Sigmoid colon (tissue), 3 donors: ENCODE measurements around the gene BCOR.

Source experiments
- CTCF ChIP-seq, 4 experiments: fragments of 450-650 bp in 3 of 4; fragments of 200-600 bp in 1 of 4; IDR thresholded peaks; one replicate each; pipeline ENCODE4 v1.5.1; 2016 to 2019; ENCODE audit warnings: antibody characterized with exemption in 4 of 4, mild to moderate bottlenecking in 3 of 4, moderate library complexity in 2 of 4
- POLR2A ChIP-seq, 2 donors: fragments of 450-650 bp; IDR thresholded peaks; one replicate each; pipeline ENCODE4 v1.6.1; 2016; ENCODE audit warnings: antibody characterized with exemption in 2 of 2, mild to moderate bottlenecking in 2 of 2, moderate library complexity in 2 of 2

GRCh38 chrX:40108959-40109287, 11.2 kb upstream of the BCOR start:
- TF ChIP-seq CTCF (IDR thresholded peaks at IDR 0.05) (no peak), POLR2A (IDR thresholded peaks at IDR 0.05) (no peak)
